ENCODE data around the gene GCC1.

GCC1 gene

DNA sequence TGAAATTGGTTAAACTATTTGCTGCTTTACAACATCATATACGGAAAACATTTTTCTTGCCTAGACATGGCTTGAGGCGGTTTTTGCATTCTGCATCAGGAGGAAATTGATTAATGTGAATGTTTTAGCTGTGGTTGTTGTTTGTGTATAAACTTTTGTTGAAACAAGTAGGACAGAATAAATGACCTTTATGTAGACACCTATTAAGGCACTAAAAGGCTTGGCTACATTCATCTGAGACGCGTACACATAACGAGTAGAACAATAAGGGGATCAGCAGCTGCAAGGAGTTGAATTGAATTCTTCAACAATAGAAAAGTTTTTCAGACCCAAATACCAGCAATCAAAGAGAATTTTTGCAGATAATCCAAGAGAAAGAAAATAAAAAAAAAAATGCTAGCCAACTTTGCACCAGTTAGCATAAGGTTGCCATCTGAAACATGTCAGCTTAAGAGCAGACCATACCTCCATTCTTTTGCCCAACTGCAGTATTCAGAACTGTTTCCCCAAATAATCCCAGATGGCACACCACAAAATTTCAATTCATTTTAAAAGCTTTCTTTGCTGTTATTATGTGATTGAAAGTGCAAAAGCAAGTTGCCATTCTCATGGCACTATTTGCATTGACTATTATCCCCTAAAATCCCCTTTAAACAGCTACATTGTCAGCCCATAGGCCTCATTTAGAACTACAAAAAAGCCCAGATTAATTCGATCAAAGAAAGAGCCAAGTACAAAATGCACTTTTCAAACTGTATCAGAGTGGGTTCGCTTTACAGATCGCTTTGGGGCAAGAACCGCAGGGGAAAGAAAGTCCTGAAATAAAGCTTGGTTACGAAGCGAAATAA is 49.6 kb downstream of the GCC1 start:
- DNase-seq: no peak

DNA sequence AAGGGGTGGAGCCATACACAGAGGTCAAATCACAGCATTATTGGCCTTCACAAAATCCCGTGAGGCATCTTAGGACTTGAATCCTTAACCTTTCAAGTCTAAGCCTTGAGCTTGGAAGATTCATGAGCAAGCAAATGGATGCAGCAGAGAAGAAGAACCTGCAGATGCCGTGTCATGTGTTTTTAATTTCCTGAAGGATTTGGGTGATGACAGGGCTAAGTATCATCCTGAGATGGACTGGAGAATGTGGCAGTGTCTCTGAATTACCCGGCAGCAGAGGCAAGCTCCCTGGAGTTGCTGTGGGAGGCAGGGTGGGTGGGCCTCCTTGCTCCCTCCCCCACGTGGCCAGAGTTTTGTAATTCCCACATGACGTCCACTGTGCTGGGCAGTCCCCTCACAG is 50.8 kb downstream of the GCC1 start:
- DNase-seq: no peak

DNA sequence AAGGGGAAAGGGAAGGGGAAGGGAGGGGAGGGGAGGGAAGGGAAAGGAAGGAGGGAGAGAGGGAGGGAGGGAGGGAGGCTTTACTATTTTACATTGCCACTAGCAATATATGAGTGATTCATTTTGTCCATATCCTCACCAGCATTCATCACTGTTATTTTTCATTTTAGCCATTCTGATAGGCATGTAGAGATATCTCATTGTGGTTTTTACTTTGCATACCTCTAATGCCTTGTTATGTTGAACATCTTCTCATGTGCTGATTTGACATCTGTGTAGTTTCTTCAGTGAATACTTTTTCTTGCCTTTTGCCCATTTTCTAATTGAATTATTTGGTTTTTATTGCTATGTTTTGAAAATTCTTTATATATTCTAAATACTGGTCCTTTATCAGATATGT is 52.7 kb downstream of the GCC1 start:
- DNase-seq: no peak

DNA sequence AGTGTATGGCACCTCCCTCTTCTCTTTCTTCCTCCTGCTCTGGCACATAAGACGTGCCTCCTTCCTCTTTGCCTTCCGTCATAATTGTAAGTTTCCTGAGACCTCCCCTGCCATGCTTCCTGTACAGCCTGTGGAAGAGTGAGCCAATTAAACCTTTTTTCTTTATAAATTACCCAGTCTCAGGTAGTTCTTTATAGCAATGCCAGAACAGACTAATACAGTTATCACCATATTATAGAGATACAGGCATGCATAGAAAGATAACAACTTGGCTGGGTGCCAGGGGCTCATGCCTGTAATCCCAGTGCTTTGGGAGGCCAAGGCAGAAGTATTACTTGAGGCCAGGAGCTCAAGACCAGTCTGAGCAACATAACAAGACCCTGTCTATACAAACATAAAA is 53.2 kb downstream of the GCC1 start:
- no peak for DNase-seq
